Stimulated activated CD8-positive, alpha-beta memory T cell treated with anti-CD3 and anti-CD28 coated beads, Interleukin-15, amount 100 ng/mL, for 4 hours (primary cell): ENCODE data around the gene PEAK3.

Experiments
- DNase-seq, 2 donors: peaks; one replicate each; pipeline ENCODE4 v3.0.0-alpha.2; 2020; ENCODE audit warnings: low read depth in 2 of 2

PEAK3 gene

DNA sequence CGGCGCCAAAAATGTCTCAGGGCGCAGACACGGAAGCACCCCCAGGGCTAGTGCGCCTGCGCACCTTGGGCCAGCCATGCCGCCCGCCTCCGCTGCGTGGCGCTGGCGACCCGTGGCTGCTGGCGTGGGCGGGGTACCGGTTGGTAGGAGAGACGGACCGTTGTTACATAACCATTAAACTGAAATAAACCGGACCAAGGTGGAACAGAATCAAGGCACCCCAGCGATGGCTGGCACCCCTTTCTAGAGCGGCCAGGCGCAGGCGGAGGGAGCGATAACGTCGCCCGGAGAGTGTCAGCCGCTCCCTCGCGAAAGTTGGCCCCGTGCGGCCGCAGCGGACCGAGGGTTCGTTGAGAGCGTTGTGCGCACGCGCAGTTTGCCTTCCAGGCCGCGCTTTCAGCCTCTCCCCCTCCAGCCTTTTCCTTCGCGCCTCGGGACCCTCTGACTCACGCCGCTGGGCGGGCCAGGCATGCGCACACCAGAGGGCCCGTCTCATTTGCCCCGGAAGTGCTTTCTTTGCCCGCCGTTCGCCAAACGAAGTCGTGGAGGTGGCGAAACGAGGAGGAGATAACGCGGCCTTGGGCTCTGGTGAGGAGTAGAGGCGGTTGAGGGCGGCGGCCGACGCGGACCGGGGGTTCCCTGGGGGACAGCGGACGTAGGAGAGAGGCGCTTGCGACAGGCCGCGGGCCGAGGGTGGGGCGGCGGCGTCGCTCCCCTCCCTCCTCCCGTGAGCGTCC is 45.5 kb downstream of the PEAK3 start, which contains the start of the genes PLEKHJ1 and SF3A2:
PLEKHJ1 (minus strand) TSS at position 16 of the 737 bp plus-strand sequence. CDS start 81 bp downstream, outside the sequence.
SF3A2 (plus strand) TSS at position 511 of the 737 bp plus-strand sequence. CDS start 6,595 bp downstream, outside the sequence.
- DNase-seq = peak; percentile 96 to 97

DNA sequence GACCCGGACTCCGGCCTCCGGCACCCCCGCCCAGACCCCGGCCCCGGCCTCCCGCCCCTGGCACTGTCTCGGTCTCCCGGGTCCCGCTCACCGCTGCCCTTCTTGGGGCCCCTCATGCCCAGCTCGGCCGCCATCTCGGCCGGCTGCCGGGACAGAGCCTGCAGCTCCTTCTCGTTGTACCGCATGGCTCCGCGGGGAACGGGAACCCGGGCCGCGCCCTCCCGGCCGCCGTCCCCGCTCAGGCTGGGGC is 46.0 kb downstream of the PEAK3 start:
- no peak for DNase-seq

DNA sequence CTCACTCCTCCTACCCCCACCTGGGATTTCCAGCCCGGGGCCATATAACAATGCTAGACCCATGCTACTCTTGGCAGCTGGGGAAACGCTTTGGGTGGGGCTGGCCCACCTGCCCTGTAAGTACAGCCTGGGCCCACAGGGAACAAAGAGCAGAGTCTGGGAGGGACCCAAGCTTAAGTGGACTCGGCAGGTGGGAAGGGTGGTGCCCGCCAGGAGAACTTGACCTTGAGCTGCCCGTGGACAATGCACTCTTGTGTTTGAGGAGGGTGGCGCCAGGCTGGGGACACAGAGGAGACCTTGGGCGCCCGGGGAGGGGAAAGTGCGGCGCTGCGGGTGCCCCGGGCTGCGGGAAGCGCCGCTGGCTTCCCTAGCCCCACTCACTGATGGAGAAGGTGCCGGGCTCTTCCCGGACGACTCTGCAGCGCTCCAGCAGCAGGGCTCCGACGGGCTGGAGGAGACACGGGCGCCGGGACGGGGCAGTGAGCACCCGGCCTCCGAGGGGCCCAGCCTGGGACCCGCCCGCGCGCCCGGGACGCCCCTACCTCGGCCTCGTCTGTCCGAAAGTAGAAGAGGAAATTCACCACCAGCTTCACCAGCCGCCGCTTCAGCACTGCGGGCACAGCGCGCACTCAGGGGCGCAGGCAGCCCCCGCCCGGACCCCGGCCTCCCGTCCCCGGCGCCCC is 46.5 kb downstream of the PEAK3 start:
- DNase-seq = no peak

DNA sequence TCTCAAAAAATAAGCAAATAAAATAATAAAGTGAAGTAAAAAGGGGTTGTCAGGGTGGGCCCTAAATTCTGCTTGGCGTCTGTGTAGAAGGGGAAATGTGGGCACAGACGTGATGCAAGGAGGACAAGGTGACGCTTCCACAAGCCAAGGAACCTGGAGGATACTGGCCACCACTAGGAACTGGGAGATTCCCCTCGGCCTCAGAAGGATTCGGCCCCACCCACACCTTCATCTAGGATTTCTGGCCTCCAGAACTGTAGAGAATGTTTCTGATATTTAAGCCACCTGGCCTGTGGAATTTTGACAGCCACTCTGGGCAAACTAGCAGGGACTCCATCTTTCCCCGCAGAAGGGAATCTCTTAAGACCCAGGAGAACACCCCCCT is 47.0 kb downstream of the PEAK3 start:
- no peak for DNase-seq

DNA sequence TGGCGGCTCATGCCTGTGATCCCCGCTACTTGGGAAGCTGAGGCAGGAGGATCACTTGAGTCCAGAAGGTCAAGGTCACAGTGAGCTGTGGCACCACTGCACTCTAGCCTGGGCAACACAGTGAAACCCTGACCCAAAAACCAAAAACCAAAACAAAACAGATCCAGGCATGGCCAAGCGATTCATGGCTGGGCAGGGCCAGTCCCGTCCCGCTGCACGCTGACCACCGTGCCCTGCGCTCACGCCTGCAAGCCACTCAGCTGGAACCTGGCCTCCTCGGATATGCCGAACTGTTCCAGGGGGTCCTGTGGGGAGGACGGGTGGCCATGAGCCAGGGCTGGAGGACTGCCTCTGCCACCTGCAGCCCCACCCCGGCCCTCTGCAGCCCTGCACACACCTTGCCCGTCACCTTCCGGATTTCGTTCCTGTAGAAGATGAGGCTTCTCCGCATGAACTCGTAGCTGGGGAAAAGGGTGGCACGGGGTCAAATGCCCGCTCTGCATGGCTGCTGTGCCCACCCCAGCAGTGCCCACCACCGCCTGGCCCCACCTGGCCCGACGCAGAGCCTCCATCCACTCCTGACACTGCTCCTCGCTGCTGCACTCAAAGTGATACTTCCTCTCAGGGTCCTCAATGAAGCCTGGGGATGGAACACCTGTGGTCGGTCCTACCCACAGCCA is 48.2 kb downstream of the PEAK3 start:
- no peak for DNase-seq

DNA sequence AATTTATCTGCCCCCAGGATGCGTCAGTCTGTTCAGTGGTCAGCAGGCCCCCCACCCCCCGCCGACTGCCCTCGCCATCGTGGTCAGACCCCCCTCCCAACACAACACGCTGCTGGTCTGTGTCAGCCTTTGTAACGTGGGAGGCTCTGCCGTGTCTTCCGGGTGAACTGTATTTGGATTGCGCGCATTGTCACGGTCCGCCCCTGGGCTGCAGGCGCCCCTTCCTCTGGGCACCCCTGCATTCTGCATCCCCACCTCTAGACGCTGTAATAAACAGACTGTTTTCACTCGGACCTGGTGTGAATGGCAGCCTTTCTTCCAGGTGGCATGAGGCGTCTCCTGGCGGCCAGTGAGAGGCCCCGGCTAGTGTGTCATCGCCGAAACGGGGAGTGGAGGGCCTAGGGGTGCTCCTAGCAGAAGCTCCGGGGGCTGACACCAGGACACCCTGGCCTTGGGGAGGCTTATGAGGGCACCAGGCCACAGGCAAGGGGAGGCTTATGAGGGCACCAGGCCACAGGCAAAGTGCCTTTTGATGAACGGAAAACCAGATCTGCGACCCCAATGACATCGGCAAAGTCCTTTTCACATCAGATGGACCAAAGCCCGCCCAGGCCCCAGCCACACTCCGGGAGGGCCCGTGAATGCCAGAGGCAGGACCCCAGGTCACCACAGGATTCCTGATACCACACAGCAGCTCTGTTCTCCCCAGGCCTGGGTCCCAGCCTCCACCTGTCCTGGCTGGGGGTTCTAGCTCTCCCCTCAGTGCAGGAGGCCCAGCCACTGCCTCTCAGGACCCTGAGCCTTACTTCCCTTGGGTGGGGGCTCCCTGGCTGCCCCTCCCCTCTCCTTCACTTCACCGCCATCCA is 49.5 kb downstream of the PEAK3 start:
- DNase-seq = no peak

DNA sequence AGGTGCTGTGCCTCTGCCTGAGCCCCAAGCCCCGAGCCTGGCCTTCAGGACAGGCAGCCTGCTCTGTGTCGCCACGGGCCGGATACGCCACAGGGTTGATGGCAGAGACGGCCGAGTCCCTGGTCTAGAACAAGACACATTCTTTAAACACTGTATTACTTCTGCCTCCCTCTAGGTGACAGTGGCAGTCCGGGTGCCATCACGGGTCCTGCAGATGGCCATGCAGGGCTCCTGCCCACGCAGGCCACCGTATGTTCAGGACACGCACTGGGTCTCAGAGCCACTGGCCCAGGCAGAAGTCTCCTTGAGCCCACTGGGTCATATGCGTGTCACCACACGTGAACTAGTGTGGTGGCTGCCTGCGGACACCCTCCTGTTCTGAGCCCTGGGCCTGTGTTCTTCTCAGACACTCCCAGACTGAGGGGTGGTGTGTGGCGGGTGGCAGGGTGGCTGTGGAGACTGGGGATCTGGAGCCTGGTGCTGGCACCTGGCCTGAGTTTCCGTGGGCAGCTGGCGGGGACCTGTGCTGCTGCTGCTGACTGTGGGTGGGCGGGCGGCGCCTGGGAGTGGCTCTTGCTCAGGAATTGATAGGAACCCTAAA is 50.3 kb downstream of the PEAK3 start:
- DNase-seq = no peak

DNA sequence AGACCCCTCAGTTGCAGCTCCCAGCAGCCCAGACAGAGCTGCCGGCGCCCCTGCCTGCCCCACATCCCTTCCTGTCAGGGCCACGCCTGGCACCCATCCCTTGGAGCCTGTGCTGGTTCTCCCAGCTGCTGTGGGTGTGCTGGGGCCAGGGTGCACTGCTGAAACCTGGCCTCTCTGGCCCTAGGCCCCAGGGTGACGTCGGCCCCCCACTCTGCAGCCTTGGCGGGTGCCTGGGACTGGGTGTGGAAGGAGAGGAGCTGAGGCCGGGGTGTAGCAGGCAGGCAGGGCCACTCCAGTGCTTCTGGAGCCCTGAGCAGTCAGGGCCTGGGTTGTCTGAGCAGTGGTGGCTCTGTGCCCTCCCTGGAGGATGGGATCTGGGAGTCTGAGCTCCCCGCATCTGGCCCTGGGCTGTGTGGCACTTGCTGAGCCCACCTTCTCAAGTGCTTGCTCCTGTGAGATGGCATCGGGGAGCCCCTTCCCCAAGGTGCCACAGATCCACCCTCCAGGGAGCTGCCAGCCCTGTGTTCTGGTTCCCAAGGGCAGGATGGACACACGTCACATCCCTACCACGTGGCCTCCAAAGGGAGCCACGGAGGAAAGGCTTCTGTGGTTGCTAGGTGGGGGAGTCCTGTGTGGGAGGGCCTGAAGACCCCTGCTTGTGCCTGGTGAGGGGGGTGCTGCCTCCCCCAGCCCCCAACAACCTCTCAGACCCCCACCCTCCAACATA is 51.0 kb downstream of the PEAK3 start:
- DNase-seq = no peak

DNA sequence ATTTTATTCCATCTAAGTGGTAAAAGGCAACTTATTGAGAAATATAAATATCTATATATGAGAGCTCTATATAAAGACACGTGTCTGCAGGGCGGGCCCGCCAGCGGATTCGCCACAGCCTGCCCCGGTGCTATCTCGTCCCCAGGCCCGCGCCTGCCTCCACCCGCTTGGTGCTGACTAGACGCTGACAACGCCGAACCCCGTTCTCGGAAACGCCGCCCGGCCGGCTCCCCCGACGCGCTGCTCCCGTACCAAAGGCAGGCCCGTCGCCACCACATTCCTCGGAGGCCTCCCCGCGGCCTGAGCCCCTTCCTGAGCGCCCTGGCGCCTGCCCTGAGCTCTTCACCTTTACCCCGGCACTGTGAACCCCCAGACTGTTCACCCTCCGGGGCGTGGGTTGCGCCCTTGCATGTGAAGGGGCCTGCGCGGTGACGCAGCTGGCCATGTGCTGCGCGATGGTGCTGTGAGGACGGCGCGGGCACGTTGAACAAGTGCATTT is 51.9 kb downstream of the PEAK3 start:
- no peak for DNase-seq

DNA sequence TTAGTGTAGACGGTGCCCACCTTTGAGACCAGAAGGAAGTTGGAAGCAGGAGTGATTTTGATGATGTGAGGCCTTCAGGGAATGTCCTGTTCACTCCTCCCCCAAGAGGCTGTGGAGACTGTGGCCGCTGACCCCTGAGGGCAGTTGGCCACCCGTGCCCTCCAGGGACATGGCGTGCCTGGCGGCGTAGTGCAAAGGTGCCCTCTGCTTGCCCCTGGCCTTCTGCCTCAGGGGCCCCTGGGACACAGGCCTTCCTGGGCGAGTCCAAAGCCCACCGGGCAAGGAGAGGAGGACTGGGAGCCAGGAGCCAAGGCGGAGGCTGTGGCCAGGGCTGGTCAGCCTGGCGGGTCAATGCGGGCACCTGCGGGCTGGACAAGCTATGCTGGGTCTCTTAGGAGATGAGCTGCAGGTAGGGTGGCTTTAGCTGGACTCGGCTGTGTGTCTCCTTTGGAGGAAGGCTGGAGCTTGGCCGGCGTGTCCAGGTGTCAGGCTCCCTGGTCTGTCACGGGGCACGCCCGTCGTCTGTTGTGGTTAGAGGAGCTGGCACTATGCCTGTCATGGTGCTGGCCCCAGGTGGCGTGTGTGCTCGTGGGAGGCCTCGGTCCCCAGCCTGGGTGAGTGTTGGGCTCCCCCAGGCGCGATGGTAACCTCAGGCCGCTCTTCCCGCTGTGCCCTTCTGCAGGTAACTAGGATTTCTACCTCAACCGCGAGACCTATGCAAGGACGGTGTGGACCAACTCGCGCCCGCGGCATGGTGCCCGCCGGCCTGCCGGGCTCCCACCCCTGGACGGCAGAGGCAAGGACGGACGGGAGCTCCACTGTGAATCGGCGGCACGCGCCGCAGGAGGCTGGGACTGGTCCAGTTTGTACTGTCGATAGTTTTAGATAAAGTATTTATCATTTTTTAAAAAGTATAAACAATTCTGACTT is 52.6 kb downstream of the PEAK3 start:
- no peak for DNase-seq

DNA sequence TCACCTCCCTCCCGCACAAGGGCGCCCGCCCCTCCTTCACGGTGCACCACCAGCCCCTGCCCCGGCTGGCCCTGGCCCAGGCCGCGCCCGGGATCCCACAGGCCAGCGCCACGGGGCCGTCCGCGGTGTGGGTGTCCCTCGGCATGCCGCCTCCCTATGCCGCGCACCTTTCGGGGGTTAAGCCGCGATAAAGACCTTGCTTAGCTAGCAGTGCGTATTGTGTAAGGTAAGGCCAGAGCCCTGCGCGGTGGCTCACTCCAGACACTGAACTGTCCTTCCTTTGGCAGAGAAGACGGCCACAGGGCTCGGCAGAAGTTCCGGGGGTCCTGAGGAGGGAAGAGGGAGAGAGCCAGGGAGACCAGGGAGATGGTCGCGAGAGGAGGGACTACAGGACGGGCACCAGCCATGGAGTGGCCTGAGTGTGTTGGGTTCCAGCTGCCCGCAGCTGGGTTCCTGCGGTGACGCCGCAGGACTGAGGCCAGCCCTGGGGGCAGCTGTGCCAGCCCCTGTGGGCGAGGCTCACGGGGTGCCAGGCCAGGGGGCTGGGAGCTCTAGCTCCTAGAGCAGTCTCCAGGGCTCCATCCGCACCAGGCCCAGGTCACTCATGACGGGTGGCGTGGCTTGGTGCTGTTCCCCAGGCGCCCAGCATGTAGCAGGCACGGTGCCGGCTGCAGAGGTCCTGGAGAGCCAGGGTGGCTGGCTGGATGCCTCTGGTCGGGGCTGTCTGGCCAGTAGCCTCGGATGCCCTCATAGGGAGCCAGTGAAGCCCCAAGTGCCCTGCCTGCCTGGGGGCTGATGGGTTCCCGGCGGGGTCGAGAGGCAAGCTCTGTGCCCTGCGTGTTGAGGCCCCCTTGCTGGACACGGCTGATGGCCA is 53.6 kb downstream of the PEAK3 start:
- no peak for DNase-seq

DNA sequence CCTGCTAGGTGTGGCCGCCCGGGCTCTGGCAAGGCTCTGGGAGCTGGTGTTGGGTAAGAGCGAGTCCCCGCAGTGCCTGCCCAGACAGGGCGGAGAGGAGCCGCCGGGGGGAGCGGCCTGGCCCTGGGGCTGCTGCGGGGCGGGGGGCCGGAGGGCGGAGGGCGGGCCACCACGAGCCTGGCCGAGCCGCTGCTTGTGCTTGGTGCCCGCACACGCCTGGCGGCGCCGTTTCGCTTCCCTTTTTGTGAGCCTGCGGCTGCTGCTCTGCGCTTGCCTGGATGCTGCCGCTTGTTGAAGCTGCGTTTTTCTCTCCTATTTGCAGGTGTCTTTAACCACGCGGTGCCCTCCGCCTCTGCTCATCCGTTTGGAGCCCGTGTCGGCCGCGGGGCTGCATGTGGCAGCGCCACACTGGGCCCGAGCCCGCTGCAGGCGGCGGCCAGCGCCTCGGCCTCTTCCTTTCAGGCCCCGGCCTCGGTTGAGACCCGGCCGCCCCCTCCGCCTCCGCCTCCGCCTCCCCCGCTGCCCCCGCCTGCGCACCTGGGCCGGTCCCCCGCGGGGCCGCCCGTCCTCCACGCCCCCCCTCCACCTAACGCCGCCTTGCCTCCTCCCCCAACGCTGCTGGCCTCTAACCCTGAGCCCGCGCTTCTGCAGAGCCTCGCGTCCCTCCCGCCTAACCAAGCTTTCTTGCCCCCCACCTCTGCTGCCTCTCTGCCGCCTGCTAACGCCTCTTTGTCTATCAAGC is 54.4 kb downstream of the PEAK3 start:
- DNase-seq = no peak

DNA sequence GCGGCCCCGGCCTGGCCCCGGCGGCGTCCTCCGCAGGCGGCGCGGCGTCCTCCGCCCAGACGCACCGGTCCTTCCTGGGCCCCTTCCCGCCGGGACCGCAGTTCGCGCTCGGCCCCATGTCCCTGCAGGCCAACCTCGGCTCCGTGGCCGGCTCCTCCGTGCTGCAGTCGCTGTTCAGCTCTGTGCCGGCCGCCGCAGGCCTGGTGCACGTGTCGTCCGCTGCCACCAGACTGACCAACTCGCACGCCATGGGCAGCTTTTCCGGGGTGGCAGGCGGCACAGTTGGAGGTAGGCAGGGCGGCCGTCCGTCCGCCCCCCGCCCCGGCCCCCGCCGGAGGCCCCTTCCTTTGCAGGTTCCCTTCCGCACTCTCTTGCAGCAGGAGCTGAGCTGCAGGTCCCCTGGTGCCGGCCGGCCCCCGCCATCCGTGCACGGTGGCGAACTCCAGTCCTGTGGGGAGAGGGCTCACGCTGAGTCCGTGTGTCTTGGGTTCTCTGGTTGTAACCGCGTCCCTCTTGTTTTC is 55.1 kb downstream of the PEAK3 start:
- DNase-seq = no peak

DNA sequence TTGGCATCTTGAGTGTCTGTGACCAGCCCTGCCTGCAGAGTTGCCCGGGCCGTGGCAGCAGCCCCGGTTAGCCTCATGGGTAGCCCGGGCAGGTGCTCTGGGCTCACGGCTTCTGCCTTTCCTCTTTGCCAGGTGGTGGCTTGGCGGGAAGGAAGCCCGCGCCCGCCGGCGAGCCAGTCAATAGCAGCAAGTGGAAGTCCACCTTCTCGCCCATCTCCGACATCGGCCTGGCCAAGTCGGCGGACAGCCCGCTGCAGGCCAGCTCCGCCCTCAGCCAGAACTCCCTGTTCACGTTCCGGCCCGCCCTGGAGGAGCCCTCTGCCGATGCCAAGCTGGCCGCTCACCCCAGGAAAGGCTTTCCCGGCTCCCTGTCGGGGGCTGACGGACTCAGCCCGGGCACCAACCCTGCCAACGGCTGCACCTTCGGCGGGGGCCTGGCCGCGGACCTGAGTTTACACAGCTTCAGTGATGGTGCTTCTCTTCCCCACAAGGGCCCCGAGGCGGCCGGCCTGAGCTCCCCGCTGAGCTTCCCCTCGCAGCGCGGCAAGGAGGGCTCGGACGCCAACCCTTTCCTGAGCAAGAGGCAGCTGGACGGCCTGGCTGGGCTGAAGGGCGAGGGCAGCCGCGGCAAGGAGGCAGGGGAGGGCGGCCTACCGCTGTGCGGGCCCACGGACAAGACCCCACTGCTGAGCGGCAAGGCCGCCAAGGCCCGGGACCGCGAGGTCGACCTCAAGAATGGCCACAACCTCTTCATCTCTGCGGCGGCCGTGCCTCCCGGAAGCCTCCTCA is 55.7 kb downstream of the PEAK3 start:
- no peak for DNase-seq

DNA sequence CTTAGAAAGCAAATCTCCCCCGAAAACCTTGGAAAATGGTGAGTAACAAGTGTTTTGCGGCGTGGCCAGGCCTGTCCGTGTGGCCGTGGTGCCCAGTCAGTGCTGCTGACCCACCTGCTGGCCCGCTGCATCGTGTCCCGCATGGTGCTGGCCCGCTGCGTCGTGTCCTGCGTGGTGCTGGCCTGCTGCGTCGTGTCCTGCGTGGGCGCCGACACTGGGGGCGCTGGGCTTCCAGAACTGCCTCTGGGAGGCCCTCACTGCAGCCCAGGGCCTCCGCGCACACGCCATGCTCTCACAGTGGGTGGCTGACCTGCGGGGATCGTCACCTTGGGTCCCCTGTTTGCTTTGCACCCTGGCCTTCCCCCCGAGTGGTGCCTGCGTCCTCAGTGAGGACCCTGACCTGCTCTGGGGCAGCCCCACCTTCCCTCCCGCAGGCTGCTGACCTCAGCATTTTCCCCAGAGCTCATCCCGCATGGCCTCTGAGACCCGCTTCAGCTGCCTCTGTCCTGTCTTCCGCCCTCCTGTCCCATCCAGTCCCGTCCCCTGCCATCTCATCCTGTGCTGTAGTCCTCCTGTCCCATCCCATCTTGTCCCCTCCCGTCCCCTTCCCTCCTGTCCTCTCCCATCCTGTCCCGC is 56.4 kb downstream of the PEAK3 start:
- DNase-seq = no peak

DNA sequence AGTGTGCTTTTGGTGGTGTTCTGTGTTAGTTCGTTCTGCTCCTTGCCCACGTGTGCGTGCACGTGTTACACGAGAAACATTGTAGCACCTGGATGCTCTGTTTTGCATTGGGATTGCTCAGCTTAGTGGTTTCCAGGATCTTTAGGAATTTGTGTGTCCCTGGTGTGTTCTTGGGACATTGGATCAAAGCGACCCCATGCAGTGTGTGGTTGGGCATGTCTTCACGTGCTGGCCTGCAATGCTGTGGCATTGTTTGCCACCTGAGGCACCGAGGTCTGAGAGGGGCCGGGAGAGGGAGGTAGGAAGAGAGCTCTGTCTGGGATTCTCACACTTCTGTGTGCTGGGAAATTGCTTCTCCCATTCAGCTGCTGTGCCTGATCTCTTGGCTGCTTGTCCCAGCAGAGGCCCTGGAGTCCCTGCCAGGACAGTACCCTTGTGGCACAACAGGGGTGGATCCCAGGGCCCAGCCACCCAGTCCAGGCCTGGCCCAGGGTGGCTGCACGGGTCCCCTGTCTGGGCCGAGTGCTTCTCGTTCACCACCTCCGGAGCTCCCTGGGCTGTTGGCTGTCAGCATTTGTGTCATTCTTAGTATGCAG is 57.1 kb downstream of the PEAK3 start:
- no peak for DNase-seq
